ENCODE results near the gene PGM1. TPM values are rescaled to one million over a fixed set of nuclear protein-coding genes. Genes with fewer than 3 reads are reported as not detected.

PGM1 gene
- total RNA-seq, 1 experiment from 2014 or later: 111 TPM

- no peak; the same call in 1 of the 2 replicates for TF ChIP-seq ARID4B (CRISPR knock-in tag; IDR thresholded peaks at IDR 0.05; ENCODE audit: borderline replicate concordance)
- TF ChIP-seq SOX15 (CRISPR knock-in tag; IDR thresholded peaks at IDR 0.05): no peak
- no peak; the same call in 1 of the 2 replicates for TF ChIP-seq TP53 (CRISPR knock-in tag; IDR thresholded peaks at IDR 0.05)
- peak; percentile 30; the same call in 1 of the 2 replicates for TF ChIP-seq STAT6 (CRISPR knock-in tag; conservative IDR thresholded peaks at IDR 0.05; ENCODE audit: low read depth)
- no peak; the same call in 1 of the 2 replicates for TF ChIP-seq KAT7 (CRISPR knock-in tag; IDR thresholded peaks at IDR 0.05; ENCODE audit: borderline replicate concordance)
- 0 out of 2 replicates have a peak, but pooled peaks have one; percentile 17 for TF ChIP-seq NFYB (CRISPR knock-in tag; conservative IDR thresholded peaks at IDR 0.05; ENCODE audit: low read depth)
- TF ChIP-seq ESRRA (CRISPR knock-in tag; IDR thresholded peaks at IDR 0.05; ENCODE audit: borderline replicate concordance): peak; percentile 59; the same call in 1 of the 2 replicates
- no peak for TF ChIP-seq EMX1 (CRISPR knock-in tag; IDR thresholded peaks at IDR 0.05)
These were observed at the start of gene PGM1 (continued) for GRCh38 chr1:63593303-63593885.

- ChIA-PET CTCF (no interaction called here), POLR2A (interaction anchor here (0.6 kb wide), 1 partner anchor 9 kb away, joined by 3 read pairs; no protein-coding TSS in a partner anchor)
- H3K4me1 Mint-ChIP-seq: no peaks in the 10 kb centered on the region
These were observed 47.4 kb upstream of the PGM1 start for GRCh38 chr1:63545780-63546179.

More at GRCh38 chr1:63545780-63546179, 47.4 kb upstream of the PGM1 start:
- DNase-seq (ENCODE audit: low spot score) (no peak), ATAC-seq (no peak)
- H3K9me3 Mint-ChIP-seq: no peaks in the 10 kb centered on the region
- H3K27ac Mint-ChIP-seq: no peak overlapping the region
- no peak for TF ChIP-seq E2F1 (CRISPR knock-in tag; IDR thresholded peaks at IDR 0.05)
- TF ChIP-seq ZBTB21 (CRISPR knock-in tag; IDR thresholded peaks at IDR 0.05; ENCODE audit: borderline replicate concordance): no peak
- TF ChIP-seq ZNF232 (CRISPR knock-in tag; IDR thresholded peaks at IDR 0.05): no peak
- TF ChIP-seq ZSCAN18 (CRISPR knock-in tag; IDR thresholded peaks at IDR 0.05): no peak
- TF ChIP-seq E2F5 (CRISPR knock-in tag; IDR thresholded peaks at IDR 0.05): no peak
- H3K27me3 Mint-ChIP-seq (ENCODE audit: low read depth): no peaks in the 10 kb centered on the region
- no peak overlapping the region for H3K4me3 Mint-ChIP-seq
- no peaks in the 10 kb centered on the region for H3K36me3 Mint-ChIP-seq

All from WTC11 (cell line).